A549 (cell line): ENCODE measurements around the gene CBR3. TPM values are rescaled to one million over a fixed set of nuclear protein-coding genes. Genes with fewer than 3 reads are reported as not detected.

ENCODE experiments used
- ATAC-seq, 2 experiments: fragments of 200-7000 bp in 1 of 2; fragments of >200 bp in 1 of 2; cut with Nextera tagmentation in 1 of 2; cut with Tn5 transposase in 1 of 2; 3 replicates each; pipeline versions ENCODE4 v1.8.0 to v1.9.1; 2018 to 2020; ENCODE audit warnings: mild to moderate bottlenecking in 1 of 2, moderate library complexity in 1 of 2
- CTCF ChIA-PET: fragments of 300-600 bp; sonication (Branson Sonifier 250); formaldehyde crosslinking; extraction: SDS; loops from one replicate; lab custom pipeline; 2021; ENCODE audit warnings: antibody characterized with exemption, inconsistent platforms; lab: Yijun Ruan, JAX
- POLR2A ChIA-PET: fragments of 350-600 bp; formaldehyde crosslinking; extraction: SDS; loops from one replicate; lab custom pipeline; 2021; ENCODE audit warnings: antibody characterized with exemption, inconsistent platforms; lab: Yijun Ruan, JAX
- DNase-seq, 2 experiments: peaks; one replicate each; pipeline versions ENCODE4 v3.0.0 to v3.0.0-alpha.2; 2011 to 2016; ENCODE audit warnings: low read depth in 1 of 2, low spot score in 1 of 2
- FAIRE-seq: peaks from 2 replicates; lab custom pipeline; 2011; peaks lifted over from hg19 to GRCh38; lab: Jason Lieb, UNC
- H3K27ac ChIP-seq, 2 experiments: fragments of >200 bp; sonication (Bioruptor Twin); formaldehyde crosslinking; 3 replicates each; pipeline ENCODE4 v1.5.1; 2016 to 2017
- H3K4me1 ChIP-seq: fragments of >200 bp; sonication (Bioruptor Twin); formaldehyde crosslinking; 3 replicates; pipeline ENCODE4 v1.6.1; 2016
- H3K4me2 ChIP-seq: fragments of >200 bp; sonication (Bioruptor Twin); formaldehyde crosslinking; 3 replicates; pipeline ENCODE4 v1.6.1; 2016
- H3K4me3 ChIP-seq: fragments of >200 bp; sonication (Bioruptor Twin); formaldehyde crosslinking; 3 replicates; pipeline ENCODE4 v1.5.1; 2016
- H3K9me3 ChIP-seq: fragments of >200 bp; sonication (Bioruptor Twin); formaldehyde crosslinking; 3 replicates; pipeline ENCODE4 v1.6.1; 2016
- BCL3 ChIP-seq: fragments of >200 bp; sonication (Bioruptor Twin); formaldehyde crosslinking; IDR thresholded peaks from 3 replicates; pipeline ENCODE4 v1.6.1; 2016
- CBX8 ChIP-seq: fragments of 200-600 bp; sonication (generic); IDR thresholded peaks from 2 replicates; pipeline ENCODE4 v1.6.1; 2016
- CEBPB ChIP-seq, 2 experiments: fragments of >200 bp in 1 of 2; sonication (Bioruptor Twin) in 1 of 2; formaldehyde crosslinking in 1 of 2; IDR thresholded peaks; 2 replicates each; pipeline ENCODE4 v1.6.1; 2012 to 2016
- CHD2 ChIP-seq: fragments of 150-350 bp; IDR thresholded peaks from 2 replicates; pipeline ENCODE4 v1.6.1; 2014; ENCODE audit warnings: low read length; ENCODE audit not compliant: partially characterized antibody
- CTCF ChIP-seq: fragments of >200 bp; sonication (Bioruptor Twin); formaldehyde crosslinking; IDR thresholded peaks from 3 replicates; pipeline ENCODE4 v1.5.1; 2016
- ELK1 ChIP-seq: fragments of 150-350 bp; IDR thresholded peaks from 2 replicates; pipeline ENCODE4 v1.6.1; 2014; ENCODE audit warnings: low read depth, mild to moderate bottlenecking, low read length
- FOSL2 ChIP-seq, 2 experiments: fragments of 450-650 bp in 1 of 2; fragments of >200 bp in 1 of 2; sonication (Bioruptor Twin) in 1 of 2; formaldehyde crosslinking; IDR thresholded peaks; 2 replicates each; pipeline versions ENCODE4 v1.5.0 to v1.6.1; 2016 to 2020; ENCODE audit warnings: mild to moderate bottlenecking in 1 of 2, moderate library complexity in 1 of 2
- FOXS1 ChIP-seq: fragments of 250-450 bp; sonication (Bioruptor Pico); IDR thresholded peaks from 2 replicates; pipeline ENCODE4 v1.5.0; 2020; ENCODE audit warnings: mild to moderate bottlenecking, moderate library complexity
- HOXA7 ChIP-seq: fragments of 250-450 bp; sonication (Bioruptor Pico); IDR thresholded peaks from 2 replicates; pipeline ENCODE4 v1.5.0; 2020; ENCODE audit warnings: mild to moderate bottlenecking, moderate library complexity
- HOXB5 ChIP-seq: fragments of 250-450 bp; sonication (Bioruptor Pico); IDR thresholded peaks from 2 replicates; pipeline ENCODE4 v1.5.0; 2020; ENCODE audit warnings: mild to moderate bottlenecking, moderate library complexity
- JUN ChIP-seq, 2 experiments: fragments of >200 bp; sonication (Bioruptor Twin); formaldehyde crosslinking; IDR thresholded peaks; 2 replicates in 1 of 2; 3 replicates in 1 of 2; pipeline ENCODE4 v1.6.1; 2016 to 2017
- MAX ChIP-seq: IDR thresholded peaks from 2 replicates; pipeline ENCODE4 v1.6.1; 2012
- NPAS2 ChIP-seq: fragments of 250-450 bp; sonication (Bioruptor Pico); IDR thresholded peaks from 2 replicates; pipeline ENCODE4 v1.8.0; 2022; ENCODE audit warnings: mild to moderate bottlenecking, moderate library complexity, borderline replicate concordance
- NR3C1 ChIP-seq: fragments of >200 bp; sonication (Bioruptor Twin); formaldehyde crosslinking; IDR thresholded peaks from 3 replicates; pipeline ENCODE4 v1.6.1; 2017
- PBX3 ChIP-seq: IDR thresholded peaks from 2 replicates; pipeline ENCODE4 v1.6.1; 2012
- POLR2A ChIP-seq: IDR thresholded peaks from 2 replicates; pipeline ENCODE4 v1.6.1; 2012; ENCODE audit warnings: mild to moderate bottlenecking, low read length
- RAD21 ChIP-seq, 2 experiments: fragments of >200 bp in 1 of 2; sonication (Bioruptor Twin) in 1 of 2; formaldehyde crosslinking in 1 of 2; IDR thresholded peaks in 1 of 2; conservative IDR thresholded peaks in 1 of 2; 2 replicates in 1 of 2; 3 replicates in 1 of 2; pipeline ENCODE4 v1.6.1; 2012 to 2018; ENCODE audit warnings: inconsistent platforms in 1 of 2
- RARB ChIP-seq: fragments of 250-450 bp; sonication (Bioruptor Pico); IDR thresholded peaks from 2 replicates; pipeline ENCODE4 v1.8.0; 2021; ENCODE audit warnings: mild to moderate bottlenecking, moderate library complexity
- RFX5 ChIP-seq: fragments of 450-650 bp; IDR thresholded peaks from 2 replicates; pipeline ENCODE4 v1.7.1; 2014; ENCODE audit warnings: antibody characterized with exemption, mild to moderate bottlenecking, moderate library complexity
- ZFP36 ChIP-seq: fragments of 450-650 bp; IDR thresholded peaks from 2 replicates; pipeline ENCODE4 v1.6.1; 2014; ENCODE audit warnings: borderline replicate concordance; ENCODE audit not compliant: partially characterized antibody
- ZNF302 ChIP-seq: fragments of 250-450 bp; sonication (Bioruptor Pico); IDR thresholded peaks from 2 replicates; pipeline ENCODE4 v1.9.0; 2021; ENCODE audit warnings: inconsistent platforms, mild to moderate bottlenecking, moderate library complexity
- ZSCAN20 ChIP-seq: fragments of 250-450 bp; sonication (Bioruptor Pico); IDR thresholded peaks from 2 replicates; pipeline ENCODE4 v1.8.0; 2022; ENCODE audit warnings: mild to moderate bottlenecking, moderate library complexity
- WGBS: methylation state at CpG from one replicate; pipeline ENCODE4 v1.1.6; 2017; ENCODE audit errors: missing lambda C conversion rate; 5-methylcytosine and 5-hydroxymethylcytosine counted together
- polyA plus RNA-seq, 4 experiments: library from polyadenylated mRNA; depleted of rRNA in 3 of 4; stranded (reverse); fragments of >200 nt; fragmentation: RNase III in 1 of 4; extraction: RNeasy Plus Mini Kit Qiagen cat#74134 plus additional on column Dnase treatment in 1 of 4; gene quantifications; 2 replicates in 3 of 4; 3 replicates in 1 of 4; pipeline ENCODE4 v1.2.3, GENCODE V29; 2011 to 2017

Gene CBR3
- polyA plus RNA-seq, 2 of the 4 experiments (the other 2 are of a cell fraction), result 5.9 to 6.1 TPM

GRCh38 chr21:36180963-36181362 lies 46.1 kb downstream of the CBR3 start (continued):
- TF ChIP-seq NPAS2 (CRISPR knock-in tag), result no peak
- no peak for TF ChIP-seq FOXS1 (CRISPR knock-in tag)
- no peak for TF ChIP-seq HOXB5
- TF ChIP-seq FOSL2 (IDR thresholded peaks at IDR 0.05), result no peak
- TF ChIP-seq FOSL2 (CRISPR knock-in tag; IDR thresholded peaks at IDR 0.05), result no peak
- no peak for TF ChIP-seq ELK1
- no peak for TF ChIP-seq CHD2
- TF ChIP-seq NR3C1, result no peak
- TF ChIP-seq RAD21 (conservative IDR thresholded peaks at IDR 0.05 in 1 of 2, IDR thresholded peaks at IDR 0.05 in 1 of 2), result no peak

- FAIRE-seq, result no peak
- no peak for DNase-seq
- 88% methylated on average over 11 of the region's 11 CpGs for WGBS
Observed at GRCh38 chr21:36183144-36183795, 48.4 kb downstream of the CBR3 start.

GRCh38 chr21:36184545-36184944 lies 49.7 kb downstream of the CBR3 start:
- Histone ChIP-seq H3K9me3 (no peaks in the 10 kb centered on the region), H3K4me1 (peaks cover 15% of the 10 kb centered on the region), H3K4me2 (no peak overlapping the region), H3K27ac (no peak overlapping the region), H3K4me3 (no peak overlapping the region)
- DNase-seq, result no peak
- no peak for FAIRE-seq
- CTCF ChIA-PET, result no interaction called here
- TF ChIP-seq FOXS1 (CRISPR knock-in tag) (no peak), FOSL2 (IDR thresholded peaks at IDR 0.05) (no peak), FOSL2 (CRISPR knock-in tag; IDR thresholded peaks at IDR 0.05) (no peak), BCL3 (no peak), ZNF302 (CRISPR knock-in tag) (no peak), PBX3 (no peak), HOXA7 (CRISPR knock-in tag) (no peak), CTCF (no peak), JUN (IDR thresholded peaks at IDR 0.05) (no peak), CEBPB (IDR thresholded peaks at IDR 0.05) (no peak), RFX5 (no peak), CBX8 (no peak), POLR2A (no peak), RARB (CRISPR knock-in tag) (no peak), ZSCAN20 (CRISPR knock-in tag) (no peak), ZFP36 (no peak)
- POLR2A ChIA-PET, result no interaction called here
- ATAC-seq, result no peak
- 87% methylated on average over 16 of the region's 16 CpGs for WGBS

More at GRCh38 chr21:36183144-36183795, 48.4 kb downstream of the CBR3 start:
- ChIA-PET POLR2A (no interaction called here), CTCF (interaction anchor here (1.0 kb wide), 1 partner anchor 9 kb away, joined by 3 read pairs; no protein-coding TSS in a partner anchor)
- no peak overlapping the region for H3K4me2 ChIP-seq
- no peak overlapping the region for H3K27ac ChIP-seq
- no peak for ATAC-seq
- no peak for TF ChIP-seq RAD21 (conservative IDR thresholded peaks at IDR 0.05 in 1 of 2, IDR thresholded peaks at IDR 0.05 in 1 of 2)
- no peak for TF ChIP-seq MAX
- TF ChIP-seq NR3C1, result no peak
- TF ChIP-seq CHD2, result no peak
- no peaks in the 10 kb centered on the region for H3K9me3 ChIP-seq
- H3K4me3 ChIP-seq, result no peak overlapping the region
- H3K4me1 ChIP-seq, result peaks cover 8% of the 10 kb centered on the region
